Activated T-helper 1 cell treated with anti-CD3 and anti-CD28 coated beads, Interleukin-2, amount 50 U/mL, for 16 hours (primary cell): Measurements from ENCODE around the gene ADIPOQ.
"Not testable (repeated sequence)": the region's sequence is repeated elsewhere in the genome, so short reads cannot be mapped to it uniquely, and the experiment has no call there.

Experiments used
- DNase-seq, 2 donors: peaks; one replicate each; pipeline ENCODE4 v3.0.0-alpha.2; 2020; ENCODE audit warnings: low read depth in 1 of 2, low spot score in 1 of 2

Gene ADIPOQ

GRCh38 chr3:186842426-186843038 lies at the start of gene ADIPOQ:
ADIPOQ (plus strand) TSS chr3:186842710; CDS start chr3:186853059, 10,349 bp downstream.
- DNase-seq: no peak

DNA sequence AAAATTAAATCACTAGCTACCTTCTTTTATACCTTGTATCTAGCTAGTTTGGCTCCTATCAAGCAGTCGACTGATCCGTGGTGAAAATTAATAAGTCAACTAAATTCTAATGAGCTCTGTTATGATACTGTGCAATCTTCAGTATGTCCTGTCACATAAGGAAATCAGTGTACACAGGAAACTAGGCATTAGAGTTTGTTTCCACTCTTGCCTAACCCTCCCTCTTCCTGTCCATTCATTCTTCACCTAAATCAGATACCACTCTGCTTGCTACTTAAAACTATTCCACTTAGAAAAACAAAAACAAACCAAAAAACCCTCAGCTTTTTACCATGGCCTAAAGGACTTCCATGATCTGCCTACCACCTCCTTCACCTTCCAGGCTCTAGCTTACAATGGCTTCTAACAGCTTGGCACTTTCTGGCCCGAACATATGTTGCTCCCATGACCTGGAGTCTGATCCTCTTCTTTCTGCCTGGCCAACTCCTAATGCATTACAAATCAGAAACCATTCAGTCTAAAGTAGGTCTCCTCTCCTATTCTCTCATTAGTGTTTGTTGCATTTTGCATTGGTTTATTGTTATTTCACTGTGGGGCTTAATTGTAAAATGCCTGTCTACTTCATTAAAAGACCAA lies 44.2 kb upstream of the ADIPOQ start:
- no peak for DNase-seq

- no peak for DNase-seq
These were observed 42.2 kb upstream of the ADIPOQ start for GRCh38 chr3:186800285-186800684.

- DNase-seq: no peak
These were observed 39.8 kb upstream of the ADIPOQ start for GRCh38 chr3:186802701-186803100.

DNA sequence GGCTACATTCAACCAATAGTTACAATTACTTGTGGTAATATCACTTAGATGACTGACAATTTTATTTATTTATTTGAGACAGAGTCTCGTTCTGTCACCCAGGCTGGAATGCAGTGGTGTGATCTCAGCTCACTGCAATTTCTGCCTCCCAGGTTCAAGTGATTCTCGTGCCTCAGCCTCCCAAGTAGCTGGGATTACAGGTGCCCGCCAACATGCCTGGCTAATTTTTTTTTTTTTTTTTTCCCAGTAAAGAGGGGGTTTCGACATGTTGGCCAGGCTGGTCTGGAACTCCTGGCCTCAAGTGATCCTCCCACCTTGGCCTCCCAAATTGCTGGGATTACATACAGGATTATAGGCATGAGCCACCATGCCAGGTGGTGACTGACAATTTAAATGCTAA lies 39.1 kb upstream of the ADIPOQ start:
- not testable (repeated sequence) for DNase-seq

GRCh38 chr3:186806089-186807055 lies 36.1 kb upstream of the ADIPOQ start, which contains the start of gene RFC4:
RFC4 (minus strand) TSS chr3:186806482; CDS start chr3:186804713, 1,769 bp downstream.
- DNase-seq: peak; percentile 76 to 78

GRCh38 chr3:186807231-186807630 lies 35.3 kb upstream of the ADIPOQ start:
- DNase-seq: no peak

GRCh38 chr3:186810336-186810996 lies 32.0 kb upstream of the ADIPOQ start:
- DNase-seq: no peak

DNA sequence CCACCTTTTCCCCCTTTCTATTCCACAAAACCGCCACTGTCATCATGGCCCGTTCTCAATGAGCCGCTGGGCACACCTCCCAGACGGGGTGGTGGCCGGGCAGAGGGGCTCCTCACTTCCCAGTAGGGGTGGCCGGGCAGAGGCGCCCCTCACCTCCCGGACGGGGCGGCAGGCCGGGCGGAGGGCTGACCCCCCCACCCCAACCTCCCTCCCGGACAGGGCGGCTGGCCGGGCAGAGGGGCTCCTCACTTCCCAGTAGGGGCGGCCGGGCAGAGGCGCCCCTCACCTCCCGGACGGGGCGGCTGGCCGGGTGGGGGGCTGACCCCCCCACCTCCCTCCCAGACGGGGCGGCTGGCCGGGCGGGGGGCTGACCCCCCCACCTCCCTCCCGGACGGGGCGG lies 31.2 kb upstream of the ADIPOQ start:
- DNase-seq: not testable (repeated sequence)

- no peak for DNase-seq
These were observed 28.4 kb upstream of the ADIPOQ start for GRCh38 chr3:186814100-186814499.

GRCh38 chr3:186815435-186815834 lies 27.1 kb upstream of the ADIPOQ start:
- DNase-seq: no peak

GRCh38 chr3:186818516-186818915 lies 24.0 kb upstream of the ADIPOQ start:
- DNase-seq: no peak

DNA sequence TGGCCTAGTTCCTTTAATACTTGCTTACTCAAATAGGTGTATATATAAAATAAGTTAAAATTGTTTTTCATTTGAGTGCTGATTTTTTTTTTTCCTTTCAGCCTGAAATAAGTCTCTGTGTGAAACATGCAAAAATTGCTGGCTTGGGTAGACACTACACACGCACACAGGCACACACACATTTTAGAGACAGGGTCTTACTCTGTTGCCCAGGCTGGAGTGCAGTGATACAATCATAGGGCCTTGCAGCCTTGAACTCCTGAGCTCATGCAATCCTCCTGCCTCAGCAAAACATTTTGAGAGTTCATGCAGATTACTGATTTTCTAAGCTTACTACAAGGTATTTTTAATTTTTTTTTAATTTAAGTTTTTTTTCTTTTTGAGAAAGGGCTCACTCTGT lies 23.6 kb upstream of the ADIPOQ start:
- no peak for DNase-seq

GRCh38 chr3:186821429-186822387 lies 20.8 kb upstream of the ADIPOQ start:
- DNase-seq: no peak

- DNase-seq: not testable (repeated sequence)
These were observed 20.1 kb upstream of the ADIPOQ start for GRCh38 chr3:186822388-186822759.

GRCh38 chr3:186823386-186823785 lies 19.1 kb upstream of the ADIPOQ start:
- no peak for DNase-seq

GRCh38 chr3:186824430-186825139 lies 17.9 kb upstream of the ADIPOQ start:
- DNase-seq: no peak

- DNase-seq: no peak
These were observed 17.2 kb upstream of the ADIPOQ start for GRCh38 chr3:186825294-186825821.

DNA sequence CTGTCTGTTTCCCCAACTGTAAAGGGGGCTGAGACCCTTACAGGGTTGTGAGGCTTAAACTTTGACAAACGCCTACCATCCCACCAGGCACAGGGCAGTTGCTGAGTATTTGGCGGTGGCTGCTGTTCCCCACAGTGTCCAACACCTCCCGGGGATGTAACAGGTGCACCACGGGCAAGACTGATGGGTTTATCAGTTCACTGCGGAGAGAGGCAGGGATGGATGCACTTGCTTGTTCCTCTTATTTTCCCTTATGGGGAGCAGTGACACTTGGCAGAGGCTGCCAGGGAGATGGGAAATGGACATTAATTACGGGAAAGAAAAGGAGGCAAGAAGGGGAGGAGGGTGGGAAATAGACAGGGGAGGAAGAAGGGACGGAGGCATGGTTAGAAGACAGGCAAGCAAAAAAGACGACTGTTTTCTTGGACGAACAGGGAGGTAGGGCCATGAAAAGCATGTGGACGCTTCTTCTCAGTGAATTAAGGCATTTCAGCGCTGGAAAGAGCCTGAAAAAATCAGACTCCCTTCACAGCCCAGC lies 16.6 kb upstream of the ADIPOQ start:
- DNase-seq: no peak
